Muscle layer of duodenum (tissue), 2 donors: ENCODE measurements around the gene COPZ1.

Source experiments
- H3K27ac ChIP-seq: one replicate; pipeline ENCODE4 v1.7.0; 2013; ENCODE audit warnings: mild to moderate bottlenecking, low read length
- H3K27me3 ChIP-seq: one replicate; pipeline ENCODE4 v1.7.0; 2013; ENCODE audit warnings: low read depth, mild to moderate bottlenecking, control low read depth, low read length
- H3K36me3 ChIP-seq, 2 donors: one replicate each; pipeline ENCODE4 v1.7.0; 2013; ENCODE audit warnings: low read length in 2 of 2, control low read depth in 1 of 2, mild to moderate bottlenecking in 1 of 2; ENCODE audit not compliant: insufficient read depth in 2 of 2, control insufficient read depth in 1 of 2
- H3K4me1 ChIP-seq, 2 donors: one replicate each; pipeline ENCODE4 v1.7.0; 2013; ENCODE audit warnings: low read length in 2 of 2, mild to moderate bottlenecking in 2 of 2, control low read depth in 1 of 2, moderate library complexity in 1 of 2; ENCODE audit not compliant: insufficient read depth in 2 of 2, control insufficient read depth in 1 of 2
- H3K4me3 ChIP-seq, 2 donors: one replicate each; pipeline ENCODE4 v1.7.0; 2013; ENCODE audit warnings: low read length in 2 of 2, low read depth in 1 of 2, mild to moderate bottlenecking in 1 of 2
- H3K9me3 ChIP-seq, 2 donors: one replicate each; pipeline ENCODE4 v1.7.0; 2013; ENCODE audit warnings: low read length in 2 of 2, control low read depth in 1 of 2, mild to moderate bottlenecking in 1 of 2; ENCODE audit not compliant: control insufficient read depth in 1 of 2
- donor health status: healthy.

COPZ1 gene

GRCh38 chr12:54386403-54387113, 61.6 kb downstream of the COPZ1 start:
- H3K4me3 ChIP-seq: no peak overlapping the region
- no peaks in the 10 kb centered on the region for H3K9me3 ChIP-seq
- no peak overlapping the region for H3K27ac ChIP-seq
- H3K36me3 ChIP-seq: no peaks in the 10 kb centered on the region
- H3K27me3 ChIP-seq: no peaks in the 10 kb centered on the region
- peaks cover 3 to 6% of the 10 kb centered on the region in 2 donors for H3K4me1 ChIP-seq

GRCh38 chr12:54387114-54387467, 62.2 kb downstream of the COPZ1 start:
- Histone ChIP-seq H3K9me3 (no peaks in the 10 kb centered on the region), H3K27ac (no peak overlapping the region), H3K4me3 (no peak overlapping the region), H3K36me3 (no peaks in the 10 kb centered on the region), H3K27me3 (no peaks in the 10 kb centered on the region), H3K4me1 (peaks cover 6% of the 10 kb centered on the region in 2 donors)

GRCh38 chr12:54388237-54389133, 63.6 kb downstream of the COPZ1 start:
- Histone ChIP-seq H3K9me3 (no peaks in the 10 kb centered on the region), H3K27ac (no peak overlapping the region), H3K4me1 (peaks cover 6 to 13% of the 10 kb centered on the region in 2 donors), H3K4me3 (no peak overlapping the region), H3K36me3 (peaks cover 0 to 5% of the 10 kb centered on the region in 2 donors), H3K27me3 (no peaks in the 10 kb centered on the region)

DNA sequence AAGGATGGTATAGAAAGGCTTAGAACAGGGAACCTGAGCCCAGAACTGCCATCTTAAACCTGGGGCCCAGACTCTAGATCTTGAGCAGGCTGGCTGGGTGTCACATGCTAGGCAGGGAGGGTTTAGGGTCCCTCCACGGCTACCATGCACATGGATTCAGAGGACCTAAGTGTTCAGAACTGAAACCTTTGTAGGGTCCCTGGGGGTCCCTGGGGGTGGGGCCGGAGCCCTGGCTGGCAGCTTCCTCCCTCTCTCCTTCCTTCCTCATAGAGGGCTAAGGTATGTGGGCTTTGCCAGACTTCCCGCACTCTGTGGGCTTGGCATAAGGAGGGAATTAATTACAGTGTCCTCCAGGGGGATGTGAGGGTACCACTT, 64.2 kb downstream of the COPZ1 start:
- Histone ChIP-seq H3K36me3 (peaks cover 5% of the 10 kb centered on the region in 2 donors), H3K27me3 (no peaks in the 10 kb centered on the region), H3K9me3 (no peaks in the 10 kb centered on the region), H3K4me3 (no peak overlapping the region), H3K27ac (no peak overlapping the region), H3K4me1 (peaks cover 6 to 13% of the 10 kb centered on the region in 2 donors)

- H3K36me3 ChIP-seq: peaks cover 5 to 6% of the 10 kb centered on the region in 2 donors
- H3K27ac ChIP-seq: no peak overlapping the region
- H3K4me3 ChIP-seq: no peak overlapping the region
- no peaks in the 10 kb centered on the region for H3K27me3 ChIP-seq
- peaks cover 6 to 13% of the 10 kb centered on the region in 2 donors for H3K4me1 ChIP-seq
- no peaks in the 10 kb centered on the region for H3K9me3 ChIP-seq
These were observed 64.8 kb downstream of the COPZ1 start for GRCh38 chr12:54389607-54390175.

DNA sequence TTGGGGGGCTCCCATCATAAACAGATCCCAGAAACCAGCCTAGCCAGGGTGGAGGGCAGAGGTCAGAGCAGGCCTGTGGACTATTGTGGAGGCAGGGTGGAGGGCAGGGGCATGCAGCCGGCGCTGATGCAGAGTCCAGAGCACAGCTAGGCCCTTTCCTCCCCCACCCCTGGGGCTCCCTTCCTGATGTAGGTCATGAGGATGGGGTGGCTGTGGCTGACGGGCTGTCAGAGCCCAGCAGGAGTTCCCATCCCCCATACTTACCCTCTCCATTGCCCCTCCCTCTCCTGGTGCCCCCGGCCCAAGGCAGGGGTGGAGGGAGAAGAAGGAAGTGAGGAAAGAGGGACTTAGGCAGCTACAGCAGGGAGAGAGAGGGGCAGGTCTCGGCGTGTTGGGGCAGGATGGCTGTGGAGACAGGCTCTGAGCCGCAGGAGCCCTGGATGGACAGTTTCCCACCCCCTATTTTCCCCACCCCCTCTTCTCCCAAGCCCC, 65.3 kb downstream of the COPZ1 start:
- H3K4me3 ChIP-seq: no peak overlapping the region
- no peaks in the 10 kb centered on the region for H3K27me3 ChIP-seq
- peaks cover 5 to 11% of the 10 kb centered on the region in 2 donors for H3K36me3 ChIP-seq
- H3K27ac ChIP-seq: no peak overlapping the region
- peaks cover 6 to 13% of the 10 kb centered on the region in 2 donors for H3K4me1 ChIP-seq
- no peaks in the 10 kb centered on the region for H3K9me3 ChIP-seq

- Histone ChIP-seq H3K9me3 (no peaks in the 10 kb centered on the region), H3K27me3 (no peaks in the 10 kb centered on the region), H3K4me3 (peak overlapping the region in 1 of 2 donors; percentile 47), H3K36me3 (peaks cover 9 to 18% of the 10 kb centered on the region in 2 donors), H3K4me1 (peaks cover 6 to 17% of the 10 kb centered on the region in 2 donors), H3K27ac (no peak overlapping the region)
These were observed 66.0 kb downstream of the COPZ1 start for GRCh38 chr12:54390668-54391551.

DNA sequence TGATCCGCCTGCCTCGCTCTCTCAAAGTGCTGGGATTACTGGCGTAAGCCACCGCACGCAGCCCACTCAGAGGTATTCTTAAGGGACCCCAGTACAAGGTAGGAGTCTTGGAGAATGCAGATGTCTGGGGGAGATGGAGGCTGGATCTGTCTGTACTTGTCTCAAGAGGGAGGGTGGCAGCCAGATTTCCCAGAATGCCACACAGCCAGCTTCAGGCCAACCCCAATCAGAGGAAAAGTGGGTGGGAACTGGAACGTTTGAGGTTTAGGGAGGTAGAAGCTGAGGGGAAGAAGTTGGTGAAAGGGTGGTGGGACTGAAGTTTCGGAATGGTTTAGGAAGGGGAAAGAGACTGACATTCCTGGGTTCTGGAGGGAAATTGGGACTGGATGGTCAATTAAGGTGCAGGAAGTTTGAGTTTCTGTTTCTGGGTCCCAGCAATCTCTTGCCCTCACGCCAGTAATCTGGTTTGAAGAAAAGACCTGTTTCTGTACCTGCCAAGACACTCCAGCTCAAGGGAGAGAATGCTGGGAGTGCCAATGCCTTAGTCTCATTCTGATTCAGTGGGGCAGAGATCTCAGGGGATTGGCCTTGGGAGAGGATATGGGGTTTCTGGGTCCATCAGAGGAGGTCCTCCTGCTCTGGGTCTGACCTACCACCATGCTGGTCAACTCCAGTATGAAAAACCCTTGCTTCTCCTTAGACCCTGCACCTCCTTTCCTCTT, 67.7 kb downstream of the COPZ1 start:
- Histone ChIP-seq H3K27ac (no peak overlapping the region), H3K36me3 (peaks cover 25 to 35% of the 10 kb centered on the region in 2 donors), H3K4me1 (peaks cover 3 to 19% of the 10 kb centered on the region in 2 donors), H3K27me3 (no peaks in the 10 kb centered on the region), H3K9me3 (no peaks in the 10 kb centered on the region), H3K4me3 (no peak overlapping the region)

GRCh38 chr12:54393207-54393609, 68.3 kb downstream of the COPZ1 start:
- no peak overlapping the region for H3K4me3 ChIP-seq
- H3K27me3 ChIP-seq: no peaks in the 10 kb centered on the region
- H3K4me1 ChIP-seq: peaks cover 0 to 19% of the 10 kb centered on the region in 2 donors
- H3K9me3 ChIP-seq: no peaks in the 10 kb centered on the region
- peaks cover 31 to 41% of the 10 kb centered on the region in 2 donors for H3K36me3 ChIP-seq
- no peak overlapping the region for H3K27ac ChIP-seq

GRCh38 chr12:54393743-54394142, 68.8 kb downstream of the COPZ1 start:
- H3K4me3 ChIP-seq: no peak overlapping the region
- no peak overlapping the region for H3K27ac ChIP-seq
- H3K4me1 ChIP-seq: peaks cover 0 to 19% of the 10 kb centered on the region in 2 donors
- peaks cover 35 to 46% of the 10 kb centered on the region in 2 donors for H3K36me3 ChIP-seq
- H3K27me3 ChIP-seq: no peaks in the 10 kb centered on the region
- no peaks in the 10 kb centered on the region for H3K9me3 ChIP-seq
